Activated T-cell treated with anti-CD3 and anti-CD28 coated beads, Interleukin-2, amount 50 U/mL, for 48 hours (primary cell): Measurements from ENCODE around the gene FAM210A.
A peak's percentile ranks its signal among the peaks of the same experiment; 100 is the strongest.

Source experiments
- DNase-seq, 2 experiments: peaks; one replicate each; pipeline ENCODE4 v3.0.0-alpha.2; 2020

The FAM210A gene

GRCh38 chr18:13620206-13620672 is 106.1 kb downstream of the FAM210A start:
- no peak for DNase-seq

DNA sequence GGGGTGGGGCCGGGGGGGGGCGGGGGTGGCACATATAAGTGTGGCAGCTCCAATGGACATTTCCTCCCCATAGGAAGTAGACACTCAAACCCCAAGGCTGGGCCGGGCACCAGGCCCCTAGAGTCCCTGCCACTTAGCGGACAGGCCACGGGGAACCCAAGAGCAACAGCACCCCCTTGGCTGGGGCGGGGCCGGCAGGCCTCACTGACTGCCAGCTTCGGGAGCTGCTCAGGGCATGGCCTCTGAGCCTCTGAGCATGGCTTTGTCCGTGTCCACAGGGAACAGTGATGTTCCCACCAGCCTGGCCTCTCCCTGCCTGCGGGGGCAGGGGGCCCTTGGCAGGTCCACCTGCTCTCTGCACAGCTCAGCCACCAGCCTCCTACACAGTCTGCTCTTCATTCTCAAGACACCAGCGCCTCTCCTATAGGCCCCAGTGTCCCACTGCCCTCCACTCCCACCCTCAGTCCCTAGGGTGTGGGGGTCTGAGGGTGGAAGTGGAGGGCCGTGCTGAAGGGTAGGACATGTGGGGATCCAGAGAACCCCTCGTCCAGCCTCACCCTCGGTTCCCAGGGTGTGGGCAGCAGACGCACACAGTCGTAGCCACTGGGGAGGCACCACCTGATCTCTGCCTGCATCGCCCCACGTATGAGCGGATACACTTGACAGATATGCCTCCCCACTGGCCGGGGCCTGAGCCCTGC is 106.7 kb downstream of the FAM210A start:
- no peak for DNase-seq

DNA sequence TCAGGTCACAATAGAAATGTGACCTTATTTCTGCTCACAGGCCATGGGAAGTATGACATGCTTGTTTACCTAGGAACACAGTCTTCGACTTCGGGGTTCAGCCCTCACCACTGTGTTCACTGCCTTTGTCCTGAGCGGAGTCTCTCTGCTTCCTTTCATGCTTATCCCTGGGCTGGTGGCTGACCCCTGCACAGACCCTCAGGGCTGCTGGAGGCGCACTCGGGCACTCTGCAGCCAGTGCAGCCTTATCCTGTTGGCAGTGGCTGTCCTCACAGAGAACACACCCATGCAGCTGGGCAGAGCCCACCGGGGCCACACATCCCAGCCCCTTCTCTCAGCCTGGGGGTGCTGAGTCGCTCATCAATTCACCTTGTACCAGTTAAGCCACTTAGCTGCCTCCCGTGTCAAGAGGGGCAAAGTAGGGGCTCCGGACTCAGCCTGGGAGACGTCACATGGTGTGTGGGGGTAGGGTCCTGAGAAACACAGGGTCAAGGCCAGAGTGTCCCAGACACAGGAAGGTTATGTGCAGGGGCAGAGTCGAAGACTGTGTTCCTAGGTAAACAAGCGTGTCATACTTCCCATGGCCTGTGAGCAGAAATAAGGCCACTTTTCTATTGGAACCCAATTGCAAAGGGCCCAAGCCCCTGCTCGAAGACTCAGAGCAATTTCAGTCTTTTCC is 107.5 kb downstream of the FAM210A start:
- no peak for DNase-seq

DNA sequence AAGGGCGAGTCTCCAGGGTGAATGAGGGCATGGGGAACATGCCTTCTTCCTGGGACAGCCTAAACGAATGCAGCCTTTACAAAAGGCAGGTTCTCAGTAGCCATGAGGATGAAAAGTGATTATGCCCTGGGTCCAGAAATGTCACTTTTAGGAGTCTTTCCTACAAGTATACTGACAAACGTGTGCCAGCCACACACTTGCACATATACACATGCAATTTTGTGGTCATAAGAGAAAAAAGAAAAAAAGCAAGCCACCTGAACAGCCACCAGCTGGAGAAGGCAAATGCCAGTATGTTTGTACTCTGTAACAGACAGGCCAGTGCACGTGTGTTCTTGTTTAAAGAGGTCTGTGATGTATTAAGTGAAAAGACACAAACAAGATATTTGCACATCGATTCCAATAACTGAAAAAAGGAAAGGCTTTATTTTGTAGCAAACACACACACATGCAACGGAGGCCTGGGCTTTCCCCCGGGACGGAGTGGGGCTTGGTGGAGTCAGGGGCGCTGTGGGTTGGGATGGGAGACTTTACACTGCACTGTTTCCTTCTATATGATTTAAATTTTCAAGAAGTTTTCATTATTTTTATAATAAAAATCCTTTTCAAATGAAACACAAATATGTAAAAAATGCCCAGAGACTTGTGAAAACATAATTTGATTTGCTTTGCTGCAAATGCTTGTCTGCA is 108.4 kb downstream of the FAM210A start:
- DNase-seq: no peak

DNA sequence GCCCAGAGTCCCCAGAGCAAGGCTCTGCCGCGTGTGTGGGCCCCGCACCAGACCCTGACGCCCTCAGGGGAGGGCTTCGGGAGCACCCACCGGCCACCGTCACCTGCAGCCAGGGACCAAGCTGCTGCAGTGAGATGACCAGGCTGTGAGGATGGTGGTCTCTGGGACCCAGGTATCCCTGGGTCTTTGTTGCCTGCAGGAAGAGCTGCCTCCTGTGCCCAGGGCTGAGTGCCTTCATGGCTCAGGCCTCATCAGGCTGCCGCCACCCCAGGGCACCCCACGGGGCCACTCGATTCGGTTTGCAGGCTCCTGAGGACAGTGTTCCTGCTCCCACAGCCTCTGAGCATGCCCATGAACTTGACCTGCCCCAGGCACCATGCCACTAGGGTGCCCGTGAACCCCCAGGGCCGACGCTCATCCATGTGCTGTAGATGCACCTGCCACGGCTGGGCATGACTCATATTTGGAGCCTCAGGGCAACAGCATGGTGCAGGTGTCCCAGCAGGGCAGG is 109.8 kb downstream of the FAM210A start:
- peak in 1 of 2 experiments; percentile 36 for DNase-seq

- DNase-seq: peak; percentile 48 to 53
Measured at GRCh38 chr18:13616041-13616440, 110.3 kb downstream of the FAM210A start.

- peak; percentile 34 to 53 for DNase-seq
Measured at GRCh38 chr18:13615432-13615861, 110.9 kb downstream of the FAM210A start.

DNA sequence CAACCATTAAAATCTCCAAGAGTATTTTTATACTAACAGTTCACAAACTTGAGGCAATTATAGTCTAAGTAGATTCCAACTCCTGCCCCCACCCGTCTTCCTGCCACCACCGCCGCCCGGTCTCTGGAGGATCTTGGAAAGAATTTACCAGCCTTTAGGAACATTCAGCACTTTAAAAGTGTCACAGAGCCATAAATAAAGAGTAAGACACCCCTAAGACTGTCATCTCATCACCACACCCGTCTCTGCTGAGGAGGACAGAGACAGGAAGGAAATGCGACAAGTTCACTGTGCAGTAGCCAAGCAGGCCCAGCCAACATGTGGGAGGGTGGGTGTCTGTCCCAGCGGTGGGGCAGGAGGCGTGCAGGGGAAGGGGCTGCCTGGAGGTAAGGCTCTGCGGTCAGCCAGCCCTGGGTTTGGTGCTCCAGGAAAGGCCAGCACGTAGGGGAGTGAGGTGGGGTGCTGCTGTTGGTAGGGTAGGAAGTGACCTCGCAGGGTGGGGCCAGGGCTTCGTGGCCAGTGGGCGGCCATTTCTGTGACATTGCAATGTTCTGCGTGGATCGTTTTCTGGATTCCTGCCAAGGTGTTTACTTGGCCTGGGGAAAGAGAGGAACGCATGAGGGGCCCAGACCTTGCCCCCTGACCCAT is 111.6 kb downstream of the FAM210A start:
- DNase-seq: peak; percentile 62 to 65

- peak in 1 of 2 experiments; percentile 30 for DNase-seq
Measured at GRCh38 chr18:13613591-13614501, 112.5 kb downstream of the FAM210A start.
